Mucosa of descending colon (tissue), 3 donors: ENCODE measurements around the gene SULT1C3. TPM values are rescaled to one million over a fixed set of nuclear protein-coding genes. Genes with fewer than 3 reads are reported as not detected.
A peak's percentile ranks its signal among the peaks of the same experiment; 100 is the strongest.

Experiments used
- ATAC-seq: fragments of 200-7000 bp; cut with Tn5 transposase; one replicate; pipeline ENCODE4 v1.9.1; 2020; ENCODE audit warnings: mild to moderate bottlenecking, moderate library complexity
- DNase-seq, 3 donors: peaks; one replicate each; pipeline ENCODE4 v3.0.0-alpha.2; 2020
- H3K36me3 ChIP-seq: fragments of 200-600 bp; one replicate; pipeline ENCODE4 v1.8.0; 2021; ENCODE audit warnings: low read depth, mild to moderate bottlenecking
- H3K4me1 ChIP-seq: fragments of 200-600 bp; one replicate; pipeline ENCODE4 v1.8.0; 2021; ENCODE audit warnings: low read depth, mild to moderate bottlenecking
- H3K4me3 ChIP-seq: fragments of 200-600 bp; one replicate; pipeline ENCODE4 v1.8.0; 2021; ENCODE audit warnings: mild to moderate bottlenecking
- H3K9me3 ChIP-seq: fragments of 200-600 bp; one replicate; pipeline ENCODE4 v1.8.0; 2021; ENCODE audit warnings: mild to moderate bottlenecking
- intact Hi-C, 2 donors: fragments of 100-400 bp; cut with DNase I in 1 of 2; cut with micrococcal nuclease in 1 of 2; formaldehyde crosslinking; loops; one replicate each; pipeline versions ENCODE4 v1.11.0 to v1.11.1; 2022; cut with DNase I, micrococcal nuclease
- total RNA-seq, 3 donors: library from RNA; stranded (reverse); fragmentation: NEBNext Ultra II Directional in 2 of 3; extraction: Animal tissue kit (Norgen Biotek cat#: 25700) in 2 of 3; gene quantifications; one replicate each; pipeline versions ENCODE4 v1.2.1 to v1.2.4, GENCODE V29; 2021 to 2023
- TF ChIP-seq, protein P1 (sequence below): fragments of 200-600 bp; IDR thresholded peaks from one replicate; pipeline ENCODE4 v1.8.0; 2022; ENCODE audit warnings: antibody characterized with exemption, mild to moderate bottlenecking
- donor health status: DM: no; HTN: no; CAD: no; lungs with moderate emphysema.
- donor health status: DM: no; HTN: no; CAD: no.
- donor health status: DM: no; HTN: yes; CAD: no.

SULT1C3 gene
- total RNA-seq, 3 donors from 2014 or later: 0.34 TPM; not detected in 2

DNA sequence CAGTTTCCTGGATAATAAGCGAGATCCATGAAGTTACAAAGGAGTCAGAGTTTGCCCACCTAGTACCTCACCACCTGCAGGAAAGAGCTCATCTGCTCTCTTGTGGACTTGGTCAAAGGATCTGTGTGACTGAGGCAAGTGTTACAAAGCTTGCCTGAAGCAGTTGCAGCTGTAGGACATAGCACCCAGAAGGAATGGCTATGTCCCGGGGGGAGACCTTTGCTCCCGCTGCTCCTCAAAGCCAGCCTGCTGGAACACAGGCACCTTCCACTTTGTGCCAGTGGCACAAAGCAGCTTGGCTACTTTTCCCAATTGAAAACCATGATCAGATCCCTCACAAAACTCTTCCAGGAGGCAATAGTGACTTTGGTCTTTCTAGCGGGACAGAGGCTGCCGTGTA is 45.8 kb downstream of the SULT1C3 start:
- DNase-seq (no peak), ATAC-seq (no peak)
- Histone ChIP-seq H3K9me3 (no peaks in the 10 kb centered on the region), H3K4me1 (no peaks in the 10 kb centered on the region), H3K4me3 (no peak overlapping the region), H3K36me3 (no peaks in the 10 kb centered on the region)
- intact Hi-C loops: no loop called here
- TF ChIP-seq, protein P1, sequence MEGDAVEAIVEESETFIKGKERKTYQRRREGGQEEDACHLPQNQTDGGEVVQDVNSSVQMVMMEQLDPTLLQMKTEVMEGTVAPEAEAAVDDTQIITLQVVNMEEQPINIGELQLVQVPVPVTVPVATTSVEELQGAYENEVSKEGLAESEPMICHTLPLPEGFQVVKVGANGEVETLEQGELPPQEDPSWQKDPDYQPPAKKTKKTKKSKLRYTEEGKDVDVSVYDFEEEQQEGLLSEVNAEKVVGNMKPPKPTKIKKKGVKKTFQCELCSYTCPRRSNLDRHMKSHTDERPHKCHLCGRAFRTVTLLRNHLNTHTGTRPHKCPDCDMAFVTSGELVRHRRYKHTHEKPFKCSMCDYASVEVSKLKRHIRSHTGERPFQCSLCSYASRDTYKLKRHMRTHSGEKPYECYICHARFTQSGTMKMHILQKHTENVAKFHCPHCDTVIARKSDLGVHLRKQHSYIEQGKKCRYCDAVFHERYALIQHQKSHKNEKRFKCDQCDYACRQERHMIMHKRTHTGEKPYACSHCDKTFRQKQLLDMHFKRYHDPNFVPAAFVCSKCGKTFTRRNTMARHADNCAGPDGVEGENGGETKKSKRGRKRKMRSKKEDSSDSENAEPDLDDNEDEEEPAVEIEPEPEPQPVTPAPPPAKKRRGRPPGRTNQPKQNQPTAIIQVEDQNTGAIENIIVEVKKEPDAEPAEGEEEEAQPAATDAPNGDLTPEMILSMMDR: no peak

DNA sequence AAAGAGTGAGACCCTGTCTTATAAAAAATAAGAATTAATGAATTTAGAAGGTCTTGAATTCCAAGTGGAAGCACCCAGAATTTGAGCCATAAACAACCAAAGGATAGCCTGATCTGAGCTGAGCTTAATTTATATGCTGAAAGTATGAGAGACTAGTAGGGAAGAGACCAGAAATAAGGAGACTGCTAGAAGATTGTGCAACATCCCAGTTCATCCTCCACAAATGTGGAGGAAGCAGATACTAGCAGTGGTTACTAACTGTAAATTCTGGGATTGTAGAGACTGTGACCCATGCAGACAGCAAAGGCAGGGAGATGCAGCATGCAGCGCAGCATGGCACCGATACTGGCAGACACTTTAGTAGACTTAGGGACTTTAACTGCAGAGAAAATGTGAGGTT is 47.4 kb downstream of the SULT1C3 start:
- no peak overlapping the region for H3K4me3 ChIP-seq
- DNase-seq: no peak
- TF ChIP-seq, protein P1: no peak
- no peaks in the 10 kb centered on the region for H3K36me3 ChIP-seq
- no peaks in the 10 kb centered on the region for H3K4me1 ChIP-seq
- no peak for ATAC-seq
- intact Hi-C loops: no loop called here
- H3K9me3 ChIP-seq: no peaks in the 10 kb centered on the region

DNA sequence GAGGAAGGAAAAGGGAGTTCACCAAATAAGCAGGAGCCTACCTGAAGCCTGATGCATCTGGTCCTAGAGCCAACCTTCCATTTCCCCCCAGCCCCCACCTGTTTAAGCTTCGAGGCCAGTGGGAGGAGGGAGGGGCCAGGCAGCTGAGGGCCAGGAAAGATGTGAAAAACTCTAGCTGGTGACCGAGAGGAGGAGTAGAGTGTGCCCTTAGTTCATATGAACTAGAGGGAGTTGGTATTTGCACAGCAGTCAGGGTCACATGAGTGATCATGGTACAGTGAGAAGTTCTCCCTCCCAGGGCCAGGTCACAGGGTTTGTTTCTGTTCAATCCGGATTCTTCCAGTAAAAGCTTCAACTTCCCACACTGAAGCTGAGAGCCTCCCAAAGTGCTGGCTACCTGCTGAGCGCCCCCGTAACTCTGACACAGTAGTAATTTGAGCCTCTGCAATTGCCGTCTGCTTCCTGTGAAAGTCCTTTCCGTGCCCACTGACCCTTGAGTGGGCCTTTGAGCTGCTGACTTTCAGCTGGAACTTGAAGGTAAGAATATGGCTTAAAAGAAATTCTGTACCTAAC is 48.9 kb downstream of the SULT1C3 start, which contains the start of gene SULT1C2:
TSS of gene SULT1C2 (plus strand) at position 362 of the 573 bp plus-strand sequence. CDS start 4,773 bp downstream, outside the sequence.
- intact Hi-C loops: no loop called here
- peak in 1 of 3 donors; percentile 24 for DNase-seq
- Histone ChIP-seq H3K36me3 (no peaks in the 10 kb centered on the region), H3K9me3 (no peaks in the 10 kb centered on the region), H3K4me3 (no peak within 1 kb of the TSS), H3K4me1 (no peaks in the 10 kb centered on the region)
- ATAC-seq: peak; percentile 97
- TF ChIP-seq, protein P1: no peak

DNA sequence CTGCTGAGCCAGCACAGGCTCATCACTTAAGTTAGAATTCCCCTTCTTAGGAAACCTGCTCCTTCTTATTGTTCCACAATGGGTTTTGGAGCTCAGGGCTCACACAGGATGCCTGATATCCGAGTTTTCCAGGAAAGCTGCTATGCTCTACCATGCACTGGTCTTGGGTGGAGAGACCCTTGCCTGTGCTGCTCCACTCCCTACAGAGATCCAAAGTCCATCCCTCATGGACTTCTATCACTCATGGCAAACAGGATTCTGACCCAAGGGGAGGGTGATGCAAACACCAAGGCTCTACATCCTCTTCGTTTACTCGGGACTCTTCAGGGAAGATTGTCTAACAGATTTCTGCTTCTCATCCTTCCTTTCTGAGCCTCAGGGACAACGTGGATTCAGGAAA is 54.1 kb downstream of the SULT1C3 start:
- Histone ChIP-seq H3K4me1 (no peaks in the 10 kb centered on the region), H3K4me3 (no peak overlapping the region), H3K36me3 (no peaks in the 10 kb centered on the region), H3K9me3 (no peaks in the 10 kb centered on the region)
- intact Hi-C loops: no loop called here
- DNase-seq (no peak), ATAC-seq (no peak)
- TF ChIP-seq, protein P1: no peak

DNA sequence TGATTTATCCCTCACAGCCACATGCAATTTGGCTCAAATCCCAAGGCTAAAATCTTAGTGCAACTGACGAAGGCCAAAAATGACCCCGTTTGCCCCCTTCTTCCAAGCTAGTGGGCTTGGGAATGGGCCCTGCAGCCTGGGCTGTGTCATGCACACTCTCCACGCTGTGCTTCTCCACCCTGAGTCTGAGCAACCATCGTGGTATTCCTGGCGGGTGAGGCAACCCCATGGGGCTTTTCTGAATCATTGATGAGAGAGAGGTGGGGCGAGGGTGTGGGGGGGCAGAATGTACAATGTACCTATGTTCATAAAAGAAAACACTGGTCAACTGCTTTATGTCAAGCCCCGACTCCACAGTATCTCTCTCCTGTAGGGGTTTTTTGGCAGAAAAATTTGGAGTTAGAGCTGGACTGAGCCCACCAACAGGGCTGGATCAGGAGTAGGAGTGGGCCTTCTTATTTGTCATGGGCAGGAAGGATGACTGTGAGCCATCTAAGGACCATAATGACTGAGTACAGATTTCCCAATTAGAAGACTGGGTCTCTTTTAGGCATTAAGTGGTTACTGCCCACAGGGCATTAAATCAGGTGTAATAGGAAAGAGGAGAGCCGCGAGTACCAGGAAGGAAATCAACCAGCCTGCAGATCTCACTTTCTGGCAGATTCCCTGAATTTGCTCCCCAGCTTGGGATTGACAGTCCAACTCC is 57.8 kb downstream of the SULT1C3 start:
- DNase-seq: no peak
- TF ChIP-seq, protein P1: no peak
- Histone ChIP-seq H3K4me3 (no peak overlapping the region), H3K36me3 (no peaks in the 10 kb centered on the region), H3K9me3 (no peaks in the 10 kb centered on the region), H3K4me1 (no peaks in the 10 kb centered on the region)
- intact Hi-C loops: no loop called here
- ATAC-seq: no peak
